ACHN (cell line): ENCODE data around the gene ITGB1BP1.

Source experiments
- DNase-seq: peaks from one replicate; pipeline ENCODE4 v3.0.0-alpha.2; 2015
- in situ Hi-C: cut with HindIII; loops from 2 replicates; pipeline ENCODE4 v1.10.0; 2017; ENCODE audit warnings: low sequenced_read_pairs, low pct_ligation_motif_present, low pct_unique_long_range_greater_than_20kb

ITGB1BP1 gene

DNA sequence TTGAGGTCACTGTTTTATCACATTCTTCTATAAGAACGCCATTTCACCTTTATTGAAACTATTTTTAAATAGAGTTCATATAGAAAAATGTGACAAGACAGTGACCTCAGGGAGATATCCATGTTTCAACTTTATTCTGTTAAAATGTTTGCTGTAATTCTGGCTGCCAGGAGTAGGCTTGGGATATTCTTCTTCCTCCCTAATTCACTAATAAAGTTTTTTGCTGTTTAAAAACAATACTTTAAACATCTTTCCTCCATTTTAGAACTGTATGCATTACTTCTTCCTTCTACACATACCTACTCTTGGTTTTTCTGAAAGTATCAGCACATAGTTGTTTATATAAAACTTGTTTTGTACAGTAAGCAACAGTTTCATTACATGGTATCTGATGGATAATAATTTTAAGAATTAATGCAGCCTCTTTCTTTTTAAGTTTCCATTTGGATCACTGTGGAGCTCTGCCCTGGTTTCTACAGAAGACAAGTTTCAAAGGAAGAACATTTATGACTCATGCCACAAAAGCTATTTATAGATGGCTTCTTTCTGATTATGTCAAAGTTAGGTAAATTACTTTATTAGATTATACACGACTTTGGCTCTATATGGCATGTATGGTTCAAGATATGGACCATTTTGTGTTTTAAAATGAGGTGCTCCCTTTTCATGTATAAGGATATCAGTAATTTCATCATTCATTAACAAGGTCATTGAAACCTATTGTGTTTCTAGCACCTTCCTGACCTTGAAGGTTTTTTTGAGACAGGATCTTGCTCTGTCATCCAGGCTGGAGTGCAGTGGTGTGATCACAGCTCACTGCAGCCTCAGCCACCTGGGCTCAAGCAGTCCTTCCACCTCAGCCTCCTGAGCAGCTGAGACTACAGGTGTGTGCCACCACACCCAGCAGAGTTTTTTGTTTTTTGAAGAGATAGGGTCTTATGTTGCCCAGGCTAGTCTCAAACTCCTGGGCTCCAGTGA lies 7.3 kb upstream of the ITGB1BP1 start:
- no peak for DNase-seq
- in situ Hi-C loops: no loop called here

GRCh38 chr2:9428965-9429577 lies 5.7 kb upstream of the ITGB1BP1 start:
- no peak for DNase-seq
- in situ Hi-C loops: no loop called here

- in situ Hi-C loops: no loop called here
- DNase-seq: no peak
Observed at GRCh38 chr2:9424447-9425164, 1.3 kb upstream of the ITGB1BP1 start.

DNA sequence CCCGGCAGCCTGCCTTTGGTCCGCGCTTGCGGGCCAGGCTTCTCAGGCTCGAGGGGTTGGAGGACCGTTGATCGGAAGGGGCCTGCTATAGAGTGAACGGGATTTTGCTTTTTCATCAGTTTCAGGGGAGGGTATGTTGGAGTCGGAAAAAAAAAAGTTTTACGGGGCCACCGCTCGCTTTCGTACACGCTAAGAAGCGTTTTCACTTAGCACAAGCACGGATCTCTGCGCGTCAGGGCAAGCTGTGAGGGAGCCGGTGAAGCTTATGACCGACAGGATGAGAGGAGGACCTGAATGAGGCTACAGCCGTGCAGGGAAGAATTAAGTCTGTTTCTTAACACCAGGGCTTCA lies 569 bp upstream of the ITGB1BP1 start:
- peak; percentile 40 for DNase-seq
- in situ Hi-C loops: no loop called here

- in situ Hi-C loops: no loop called here
- peak; percentile 54 for DNase-seq
Observed at GRCh38 chr2:9422321-9423099, 818 bp downstream of the ITGB1BP1 start.

DNA sequence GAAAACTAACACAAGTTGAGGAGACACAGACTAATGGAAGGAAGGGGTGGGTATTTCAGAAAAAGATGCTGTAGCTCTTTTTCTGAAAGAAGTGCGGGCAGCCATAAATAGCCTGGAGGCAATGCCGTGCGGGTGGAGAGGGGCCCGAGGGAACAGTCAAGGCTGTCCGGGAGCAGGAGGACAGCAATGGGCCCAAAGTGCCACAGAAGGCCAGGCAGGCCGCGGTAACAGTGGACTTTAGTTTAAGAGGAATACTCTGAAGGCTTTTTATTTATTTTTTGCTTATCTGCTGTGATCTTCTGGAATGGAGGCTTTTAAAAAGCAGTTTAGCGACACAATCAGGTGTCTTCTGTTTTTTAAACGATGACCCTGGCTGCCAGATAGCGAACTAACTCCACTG lies 2.8 kb downstream of the ITGB1BP1 start:
- in situ Hi-C loops: no loop called here

GRCh38 chr2:9419541-9419940 lies 3.8 kb downstream of the ITGB1BP1 start:
- DNase-seq: no peak
- in situ Hi-C loops: no loop called here

More for the DNA sequence above, 2.8 kb downstream of the ITGB1BP1 start:
- no peak for DNase-seq

DNA sequence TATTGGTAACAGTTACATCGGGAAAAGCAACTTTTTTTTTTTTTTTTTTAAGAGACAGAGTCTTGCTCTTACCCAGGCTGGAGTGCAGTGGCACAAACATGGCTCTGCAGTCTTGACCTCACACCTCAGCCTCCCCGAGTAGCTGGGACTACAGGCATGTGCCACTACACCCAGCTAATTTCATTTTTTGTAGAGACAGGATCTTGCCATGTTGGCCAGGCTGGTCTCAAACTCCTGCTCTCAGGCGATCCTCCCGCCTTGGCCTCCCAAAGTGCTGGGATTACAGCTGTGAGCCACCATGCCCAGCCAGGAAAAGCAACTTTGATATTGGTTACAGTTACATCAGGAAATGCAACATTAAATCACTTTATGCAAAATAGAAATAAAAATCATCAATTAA lies 4.6 kb downstream of the ITGB1BP1 start:
- in situ Hi-C loops: no loop called here
- DNase-seq: no peak

DNA sequence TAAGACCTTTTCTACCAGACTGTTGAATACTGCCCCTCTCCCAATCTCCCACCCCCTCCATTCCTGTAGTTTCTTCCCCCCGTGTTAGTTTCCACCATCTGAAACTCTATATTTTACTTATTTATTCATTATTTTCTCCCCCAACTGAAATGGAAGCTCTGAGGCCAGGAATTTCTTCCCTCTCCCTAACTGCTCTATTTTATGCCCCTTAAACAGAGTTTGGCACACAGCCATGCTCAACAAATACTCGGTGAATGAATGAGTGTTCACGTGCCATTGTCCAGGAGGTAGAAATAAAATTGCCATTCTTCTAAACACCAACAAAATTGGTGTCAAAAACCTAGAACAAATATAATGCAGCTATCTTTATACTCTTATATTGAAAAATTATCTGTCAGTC lies 5.6 kb downstream of the ITGB1BP1 start:
- no peak for DNase-seq
- in situ Hi-C loops: no loop called here

DNA sequence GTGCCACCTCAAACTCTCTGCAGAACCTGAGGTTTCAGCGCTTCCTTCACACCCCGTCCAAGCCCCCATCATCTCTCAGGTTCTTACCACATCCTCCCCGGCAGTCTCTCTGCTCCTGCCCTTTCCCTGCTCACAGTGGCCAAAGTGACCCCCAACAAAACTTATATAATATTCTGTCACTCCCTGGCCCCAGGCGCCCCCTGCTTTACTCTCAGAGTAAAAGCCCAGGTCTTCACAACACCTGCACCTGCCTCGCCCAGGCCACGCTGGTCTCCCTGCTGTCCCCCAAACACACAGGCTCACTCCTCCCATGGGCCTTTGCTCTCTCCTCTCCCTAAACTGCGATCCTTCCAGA lies 6.4 kb downstream of the ITGB1BP1 start:
- no peak for DNase-seq
- in situ Hi-C loops: no loop called here

- no peak for DNase-seq
- in situ Hi-C loops: no loop called here
Observed at GRCh38 chr2:9416267-9416961, 6.9 kb downstream of the ITGB1BP1 start.

GRCh38 chr2:9415516-9416169 lies 7.7 kb downstream of the ITGB1BP1 start:
- DNase-seq: no peak
- in situ Hi-C loops: no loop called here

DNA sequence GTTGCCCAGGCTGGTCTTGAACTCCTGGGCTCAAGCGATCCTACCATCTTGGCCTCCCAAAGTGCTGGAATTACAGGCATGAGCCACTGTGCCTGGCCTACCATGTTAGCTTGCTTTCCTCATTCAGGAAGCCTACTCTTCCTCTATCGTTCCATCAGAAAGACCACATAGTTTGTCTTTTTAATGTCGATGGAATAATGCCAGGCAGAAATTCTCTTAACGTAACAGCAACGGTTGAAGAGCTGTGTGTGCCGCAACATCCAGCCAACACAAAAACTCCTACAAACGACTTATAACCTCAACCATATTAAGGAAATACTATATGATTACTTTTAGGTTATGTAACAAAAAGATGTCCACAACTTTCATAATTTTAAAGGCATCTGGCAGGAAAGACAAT lies 10.5 kb downstream of the ITGB1BP1 start:
- DNase-seq: no peak
- in situ Hi-C loops: no loop called here

- no peak for DNase-seq
- in situ Hi-C loops: no loop called here
Observed at GRCh38 chr2:9410108-9410507, 13.2 kb downstream of the ITGB1BP1 start.

GRCh38 chr2:9408641-9409151 lies 14.6 kb downstream of the ITGB1BP1 start:
- DNase-seq: no peak
- in situ Hi-C loops: no loop called here

DNA sequence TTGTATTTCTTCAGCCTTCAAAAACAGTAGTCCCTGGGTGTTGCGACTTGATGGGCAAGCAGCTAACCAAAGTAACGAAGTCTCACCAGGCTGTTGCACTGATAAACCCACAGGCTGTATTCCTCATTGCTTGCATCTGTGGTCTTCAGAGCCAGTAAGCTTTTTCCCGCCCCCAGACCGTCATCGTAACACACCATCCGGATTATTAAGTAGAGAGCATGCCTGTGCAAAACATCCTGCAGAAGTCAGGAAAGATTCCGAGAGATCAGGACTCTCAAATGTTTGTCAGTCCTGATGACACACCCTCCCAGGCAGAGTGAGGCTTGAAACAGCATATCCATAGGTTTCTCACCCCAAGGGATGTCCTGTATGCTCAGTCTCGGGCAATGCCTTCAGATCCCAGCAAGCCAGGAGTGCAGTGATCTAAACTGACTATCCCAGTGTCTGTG lies 15.9 kb downstream of the ITGB1BP1 start:
- DNase-seq: no peak
- in situ Hi-C loops: no loop called here

DNA sequence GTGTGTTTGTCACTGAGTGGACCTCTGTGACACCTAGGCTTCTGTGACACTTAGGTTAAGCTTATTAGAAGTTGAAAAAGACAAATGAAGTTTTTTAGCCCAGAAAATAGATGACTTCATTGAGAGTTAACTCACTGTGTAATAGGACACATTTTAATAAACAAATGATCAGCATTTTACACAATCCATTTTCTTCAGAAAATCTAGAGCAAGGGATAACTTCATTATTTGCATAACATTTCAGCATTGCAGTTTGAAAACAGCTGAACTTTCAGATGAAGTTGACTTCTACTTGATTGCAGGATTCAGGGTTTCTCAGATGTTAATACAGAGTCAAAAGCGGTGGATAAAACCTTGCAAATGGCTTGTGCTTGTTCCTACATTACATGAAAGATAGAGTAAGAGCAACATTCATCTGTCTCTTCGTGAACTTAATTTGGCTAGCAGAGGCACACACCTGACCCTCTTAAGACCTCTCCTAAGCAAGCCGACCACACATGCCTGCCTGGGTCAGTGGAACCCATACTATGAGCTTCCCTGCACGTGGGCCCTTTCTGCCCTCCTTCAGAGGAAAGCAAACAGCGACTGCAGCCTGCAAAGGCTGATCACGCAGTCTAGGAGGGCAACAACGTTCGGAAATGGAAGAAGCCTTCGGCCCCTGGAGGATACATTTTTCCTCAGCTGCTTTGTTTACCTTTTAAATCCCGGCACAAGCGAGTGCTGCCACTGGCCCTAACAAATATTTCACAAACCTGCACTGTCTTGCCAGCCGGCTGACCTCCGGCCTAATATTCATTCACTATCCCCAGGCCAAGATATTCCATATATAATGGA lies 16.6 kb downstream of the ITGB1BP1 start:
- no peak for DNase-seq

More for the DNA sequence above, 16.6 kb downstream of the ITGB1BP1 start:
- in situ Hi-C loops: no loop called here
